GM12872 (cell line): ENCODE data around the gene ATOH1.

Experiments used
- TF ChIP-seq, protein P1 (sequence below): IDR thresholded peaks from 3 replicates; pipeline ENCODE4 v1.5.1; 2011; ENCODE audit warnings: low read depth, mild to moderate bottlenecking, low read length, moderate library complexity; ENCODE audit not compliant: insufficient read depth

ATOH1 gene

DNA sequence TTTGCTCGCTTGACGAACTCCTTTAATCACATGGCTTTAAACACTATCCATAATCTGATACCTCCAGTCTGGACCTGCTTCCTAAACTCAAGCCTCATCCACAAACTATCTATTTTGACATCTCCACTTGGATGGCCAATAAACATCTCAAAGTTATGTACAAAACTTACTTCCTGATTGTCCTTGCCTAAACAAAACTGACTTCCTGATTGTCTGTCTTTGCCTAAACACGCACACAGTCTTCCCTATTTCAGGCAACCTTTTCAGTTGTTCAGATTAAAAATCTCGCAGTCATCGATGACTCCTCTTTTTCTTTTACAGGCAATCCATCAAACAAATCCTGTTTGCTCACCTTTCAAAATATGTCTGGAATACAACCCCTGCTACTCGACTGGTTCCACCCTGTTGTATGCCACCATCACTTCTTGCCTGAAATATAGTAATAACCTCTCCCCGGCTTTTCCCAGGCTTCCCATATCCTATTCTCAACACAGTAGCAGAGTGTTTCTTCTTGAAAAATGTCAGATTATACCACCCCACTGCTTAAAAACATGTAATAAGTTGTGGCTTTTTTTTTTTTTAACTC is 39.0 kb downstream of the ATOH1 start:
- TF ChIP-seq, protein P1, sequence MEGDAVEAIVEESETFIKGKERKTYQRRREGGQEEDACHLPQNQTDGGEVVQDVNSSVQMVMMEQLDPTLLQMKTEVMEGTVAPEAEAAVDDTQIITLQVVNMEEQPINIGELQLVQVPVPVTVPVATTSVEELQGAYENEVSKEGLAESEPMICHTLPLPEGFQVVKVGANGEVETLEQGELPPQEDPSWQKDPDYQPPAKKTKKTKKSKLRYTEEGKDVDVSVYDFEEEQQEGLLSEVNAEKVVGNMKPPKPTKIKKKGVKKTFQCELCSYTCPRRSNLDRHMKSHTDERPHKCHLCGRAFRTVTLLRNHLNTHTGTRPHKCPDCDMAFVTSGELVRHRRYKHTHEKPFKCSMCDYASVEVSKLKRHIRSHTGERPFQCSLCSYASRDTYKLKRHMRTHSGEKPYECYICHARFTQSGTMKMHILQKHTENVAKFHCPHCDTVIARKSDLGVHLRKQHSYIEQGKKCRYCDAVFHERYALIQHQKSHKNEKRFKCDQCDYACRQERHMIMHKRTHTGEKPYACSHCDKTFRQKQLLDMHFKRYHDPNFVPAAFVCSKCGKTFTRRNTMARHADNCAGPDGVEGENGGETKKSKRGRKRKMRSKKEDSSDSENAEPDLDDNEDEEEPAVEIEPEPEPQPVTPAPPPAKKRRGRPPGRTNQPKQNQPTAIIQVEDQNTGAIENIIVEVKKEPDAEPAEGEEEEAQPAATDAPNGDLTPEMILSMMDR = no peak

DNA sequence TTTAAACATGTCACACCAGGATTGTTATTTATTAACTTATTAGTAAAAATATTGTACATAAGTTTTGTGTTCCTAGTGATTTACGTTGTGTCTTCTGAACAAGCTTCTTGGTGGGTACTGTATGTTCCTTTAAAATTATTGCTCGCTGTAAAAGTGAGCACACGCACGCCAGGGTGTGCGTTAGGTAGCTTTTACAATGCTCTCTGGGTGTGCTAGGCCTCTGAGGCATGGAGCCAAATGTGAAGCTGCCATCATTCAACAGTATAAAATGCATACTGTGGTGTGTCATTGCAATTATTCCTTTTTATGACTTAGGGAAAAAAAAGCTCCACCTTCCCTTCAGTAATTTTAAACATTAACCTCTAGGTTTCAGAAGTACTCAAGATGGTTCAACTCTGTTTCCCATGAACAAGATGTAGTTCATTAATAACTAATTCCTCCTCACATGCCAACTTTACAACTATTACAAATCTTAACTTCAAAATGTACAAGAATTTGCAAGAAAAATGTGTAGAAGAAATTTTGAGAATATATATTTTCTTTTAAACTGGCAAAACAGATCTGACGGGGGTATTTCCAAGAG is 42.4 kb downstream of the ATOH1 start:
- TF ChIP-seq, protein P1 = no peak

DNA sequence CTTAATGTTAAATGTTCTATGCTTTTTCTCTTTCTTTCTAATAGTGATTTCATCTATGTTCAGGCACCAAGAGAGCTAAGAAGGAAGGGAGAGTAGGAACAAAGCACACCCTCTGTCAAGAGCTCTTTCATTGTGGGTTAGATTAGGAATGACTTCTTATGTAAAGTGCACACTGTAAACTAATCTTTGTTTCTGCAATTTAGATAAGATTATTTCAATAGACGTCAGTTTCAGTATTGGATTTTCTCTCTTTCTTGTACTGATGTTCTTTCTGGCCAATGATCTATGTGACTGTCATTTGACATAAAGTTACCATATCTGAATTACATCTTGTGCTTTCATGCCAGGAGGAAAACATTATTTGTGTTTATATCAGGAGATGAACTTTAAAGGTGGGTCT is 48.2 kb downstream of the ATOH1 start:
- TF ChIP-seq, protein P1 = no peak

DNA sequence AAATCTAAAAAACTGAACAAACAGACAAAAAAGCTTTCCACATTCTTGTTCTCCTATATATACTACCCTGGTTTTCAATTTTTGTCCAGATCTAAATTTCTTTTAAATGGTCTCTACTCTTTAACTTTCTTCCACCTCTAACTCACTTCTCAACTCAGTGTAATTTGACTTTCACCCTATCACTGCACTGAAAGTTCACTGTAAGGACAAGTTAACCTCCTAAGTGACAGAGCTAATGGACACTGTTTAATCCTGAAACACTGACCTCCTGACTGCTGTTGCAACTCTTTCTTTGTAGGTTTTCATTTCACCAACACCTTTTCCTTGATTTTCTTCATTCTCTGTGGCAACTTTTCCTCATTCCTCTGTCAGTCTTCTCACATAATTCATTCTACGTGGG is 50.0 kb downstream of the ATOH1 start:
- TF ChIP-seq, protein P1 = no peak

DNA sequence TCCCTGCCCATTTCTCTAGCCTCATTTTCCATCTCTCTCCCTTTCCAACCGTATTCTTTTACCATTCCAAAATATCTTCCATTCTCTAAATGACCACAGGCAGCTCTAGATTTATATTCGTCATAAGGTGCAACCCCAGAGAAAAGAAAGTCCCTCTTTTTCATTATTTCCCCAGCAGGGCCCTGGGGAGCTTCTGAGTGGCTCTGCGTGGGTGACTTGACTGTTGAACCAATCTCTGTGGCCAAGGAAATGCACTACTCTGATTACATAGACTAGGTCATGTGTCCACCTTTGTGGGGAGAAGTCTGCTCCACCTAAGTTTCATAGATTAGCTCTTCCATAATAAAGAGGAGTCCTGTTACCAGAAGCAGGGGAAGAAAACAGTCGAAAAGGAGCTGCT is 51.4 kb downstream of the ATOH1 start:
- TF ChIP-seq, protein P1 = no peak
